K562 (cell line): ENCODE data around the gene FGF11. TPM values are rescaled to one million over a fixed set of nuclear protein-coding genes. Genes with fewer than 3 reads are reported as not detected.

Experiments
- ATF6 ChIP-seq: sonication (generic); formaldehyde crosslinking; IDR thresholded peaks from 2 replicates; pipeline ENCODE4 v1.4.0; 2020; ENCODE audit warnings: mild to moderate bottlenecking, missing genetic modification reagents
- ATF7 ChIP-seq: fragments of 450-650 bp; IDR thresholded peaks from 2 replicates; pipeline ENCODE4 v1.7.1; 2014; ENCODE audit warnings: mild to moderate bottlenecking, moderate library complexity
- BDP1 ChIP-seq: IDR thresholded peaks from 3 replicates; pipeline ENCODE4 v1.6.1; 2011; ENCODE audit not compliant: insufficient read length, insufficient read depth
- EP300 ChIP-seq: IDR thresholded peaks from 2 replicates; pipeline ENCODE4 v1.6.1; 2012; ENCODE audit warnings: low read length, improper control_type of control experiment
- GATAD2A ChIP-seq: fragments of 450-650 bp; IDR thresholded peaks from 2 replicates; pipeline ENCODE4 v1.6.1; 2017
- JUN ChIP-seq, 2 experiments: sonication (generic) in 1 of 2; formaldehyde crosslinking in 1 of 2; IDR thresholded peaks; 2 replicates each; pipeline versions ENCODE4 v1.6.1 to v1.8.0; 2012 to 2022; ENCODE audit warnings: borderline replicate concordance in 2 of 2, mild to moderate bottlenecking in 2 of 2, improper control_type of control experiment in 1 of 2, low read depth in 1 of 2, low read length in 1 of 2, missing genetic modification reagents in 1 of 2
- KAT8 ChIP-seq: fragments of 450-650 bp; IDR thresholded peaks from 2 replicates; pipeline ENCODE4 v1.6.1; 2016; ENCODE audit warnings: low read depth, mild to moderate bottlenecking
- MAFK ChIP-seq: IDR thresholded peaks from 2 replicates; pipeline ENCODE4 v1.6.1; 2011; ENCODE audit warnings: low read length, improper control_type of control experiment
- MEIS2 ChIP-seq: fragments of 450-650 bp; IDR thresholded peaks from 2 replicates; pipeline ENCODE4 v1.6.1; 2014; ENCODE audit warnings: mild to moderate bottlenecking; ENCODE audit not compliant: partially characterized antibody
- PRDM10 ChIP-seq: fragments of 450-650 bp; IDR thresholded peaks from 2 replicates; pipeline ENCODE4 v1.6.1; 2018; ENCODE audit not compliant: partially characterized antibody
- TSHZ1 ChIP-seq: fragments of 250-450 bp; sonication (Bioruptor Pico); IDR thresholded peaks from 2 replicates; pipeline ENCODE4 v1.4.0; 2020; ENCODE audit warnings: mild to moderate bottlenecking, moderate library complexity
- ZBTB12 ChIP-seq: fragments of 250-450 bp; sonication (Bioruptor Pico); IDR thresholded peaks from 2 replicates; pipeline ENCODE4 v1.4.0; 2020
- ZBTB2 ChIP-seq: fragments of 450-650 bp; IDR thresholded peaks from 2 replicates; pipeline ENCODE4 v1.6.1; 2016; ENCODE audit warnings: antibody characterized with exemption
- ZFX ChIP-seq: sonication (generic); formaldehyde crosslinking; IDR thresholded peaks from 2 replicates; pipeline ENCODE4 v1.8.0; 2022; ENCODE audit warnings: mild to moderate bottlenecking, missing genetic modification reagents, moderate library complexity
- ZNF79 ChIP-seq: fragments of 250-450 bp; sonication (Bioruptor Pico); IDR thresholded peaks from 2 replicates; pipeline ENCODE4 v1.4.0; 2020; ENCODE audit warnings: low read depth, mild to moderate bottlenecking, moderate library complexity
- polyA plus RNA-seq, 8 experiments: library from polyadenylated mRNA; depleted of rRNA in 4 of 8; stranded (reverse) in 5 of 8; unstranded in 3 of 8; fragments of >200 nt; fragmentation: Nextera tagmentation in 2 of 8; fragmentation: Illumina TruSeq in 1 of 8; extraction: Ambion mirVana in 2 of 8; extraction: Trizol in 1 of 8; gene quantifications; 2 replicates each; pipeline versions ENCODE4 v1.2.1 to v1.2.3, GENCODE V29; 2011 to 2014; ENCODE audit warnings: inconsistent platforms in 1 of 8, missing spikeins in 1 of 8
- total RNA-seq, 7 experiments: library from RNA; depleted of rRNA in 6 of 7; stranded (reverse); fragments of >200 nt in 6 of 7; fragmentation: Illumina TruSeq in 2 of 7; extraction: Trizol in 2 of 7; gene quantifications; 2 replicates each; pipeline versions ENCODE4 v1.2.1 to v1.2.3, GENCODE V29; 2011 to 2021; ENCODE audit warnings: low replicate concordance in 1 of 7

Gene FGF11
- total and polyA plus RNA-seq, 9 of the 15 experiments (the other 6 are each of a cell fraction or from before 2014, with no cell fraction given) = 1.2 to 7.5 (median 3.0) TPM

- peak; percentile 70 for TF ChIP-seq ZBTB12 (CRISPR knock-in tag)
- peak; percentile 77 for TF ChIP-seq ZFX
- TF ChIP-seq GATAD2A = no peak
- no peak for TF ChIP-seq JUN (IDR thresholded peaks at IDR 0.05; ENCODE audit: borderline replicate concordance, low read depth, low read length)
- no peak for TF ChIP-seq JUN (CRISPR knock-in tag; IDR thresholded peaks at IDR 0.05; ENCODE audit: borderline replicate concordance)
- TF ChIP-seq ZNF79 (CRISPR knock-in tag) = no peak
- TF ChIP-seq BDP1 = no peak
- peak; percentile 34 for TF ChIP-seq ATF7
- no peak for TF ChIP-seq KAT8
- TF ChIP-seq EP300 = peak; percentile 44; the same call in 1 of the 2 replicates
- TF ChIP-seq ZBTB2 = no peak
- TF ChIP-seq MAFK = peak; percentile 33; the same call in 1 of the 2 replicates
- peak; percentile 56 for TF ChIP-seq MEIS2
- peak; percentile 77 for TF ChIP-seq PRDM10
- TF ChIP-seq ATF6 (CRISPR knock-in tag) = no peak; the same call in 1 of the 2 replicates
- TF ChIP-seq TSHZ1 = no peak
Observed at GRCh38 chr17:7483255-7484066, 44.1 kb downstream of the FGF11 start (continued).
